Measurements from ENCODE around the gene TMEM163.

TMEM163 gene

GRCh38 chr2:134714228-134714627 lies 4.6 kb downstream of the TMEM163 start:
- DNase-seq (ENCODE audit: insufficient read length, low spot score) = no peak
- no peak for TF ChIP-seq CTCF (IDR thresholded peaks at IDR 0.05; ENCODE audit: insufficient read depth, missing control alignments)
- no peak for FAIRE-seq

GRCh38 chr2:134713606-134714005 lies 5.2 kb downstream of the TMEM163 start:
- no peak for DNase-seq (ENCODE audit: insufficient read length, low spot score)
- no peak for FAIRE-seq
- TF ChIP-seq CTCF (IDR thresholded peaks at IDR 0.05; ENCODE audit: insufficient read depth, missing control alignments) = no peak

GRCh38 chr2:134713176-134713575 lies 5.6 kb downstream of the TMEM163 start:
- FAIRE-seq (no peak), DNase-seq (ENCODE audit: insufficient read length, low spot score) (no peak)
- TF ChIP-seq CTCF (IDR thresholded peaks at IDR 0.05; ENCODE audit: insufficient read depth, missing control alignments) = no peak

- no peak for DNase-seq (ENCODE audit: insufficient read length, low spot score)
- no peak for TF ChIP-seq CTCF (IDR thresholded peaks at IDR 0.05; ENCODE audit: insufficient read depth, missing control alignments)
- FAIRE-seq = no peak
These were observed 6.1 kb downstream of the TMEM163 start for GRCh38 chr2:134712736-134713135.

- no peak for DNase-seq (ENCODE audit: insufficient read length, low spot score)
- no peak for FAIRE-seq
These were observed 6.5 kb downstream of the TMEM163 start for GRCh38 chr2:134712299-134712698.

GRCh38 chr2:134711692-134712091 lies 7.1 kb downstream of the TMEM163 start:
- DNase-seq (ENCODE audit: insufficient read length, low spot score) = no peak
- no peak for FAIRE-seq

More at GRCh38 chr2:134712299-134712698, 6.5 kb downstream of the TMEM163 start:
- TF ChIP-seq CTCF (IDR thresholded peaks at IDR 0.05; ENCODE audit: insufficient read depth, missing control alignments) = no peak

GRCh38 chr2:134707330-134707676 lies 11.5 kb downstream of the TMEM163 start:
- TF ChIP-seq CTCF (IDR thresholded peaks at IDR 0.05; ENCODE audit: insufficient read depth, missing control alignments) = no peak
- DNase-seq (ENCODE audit: insufficient read length, low spot score) (no peak), FAIRE-seq (no peak)

More at GRCh38 chr2:134711692-134712091, 7.1 kb downstream of the TMEM163 start:
- no peak for TF ChIP-seq CTCF (IDR thresholded peaks at IDR 0.05; ENCODE audit: insufficient read depth, missing control alignments)

Measured in D721Med (cell line).